DND-41 (cell line): Measurements from ENCODE around the gene LEPR.

Source experiments
- ATAC-seq: fragments of 200-7000 bp; cut with Tn5 transposase; 3 replicates; pipeline ENCODE4 v1.9.1; 2021; ENCODE audit warnings: low read depth; ENCODE audit not compliant: insufficient read depth
- DNase-seq: peaks from one replicate; pipeline ENCODE4 v3.0.0-alpha.2; 2020
- H2AFZ ChIP-seq: 2 replicates; pipeline ENCODE4 v1.6.0; 2012; ENCODE audit warnings: low read depth, low read length
- H3K27ac ChIP-seq: 2 replicates; pipeline ENCODE4 v1.5.1; 2012; ENCODE audit warnings: low read length, inconsistent platforms
- H3K27me3 ChIP-seq: fragments of 200-600 bp; sonication (generic); 2 replicates; pipeline ENCODE4 v1.6.0; 2012; ENCODE audit warnings: low read length, mild to moderate bottlenecking, inconsistent platforms; ENCODE audit not compliant: insufficient read depth, poor library complexity
- H3K36me3 ChIP-seq: 2 replicates; pipeline ENCODE4 v1.5.1; 2012; ENCODE audit warnings: low read length, inconsistent platforms; ENCODE audit not compliant: insufficient read depth
- H3K4me1 ChIP-seq: 2 replicates; pipeline ENCODE4 v1.5.1; 2012; ENCODE audit warnings: mild to moderate bottlenecking, low read length; ENCODE audit not compliant: insufficient read depth
- H3K4me2 ChIP-seq: 2 replicates; pipeline ENCODE4 v1.6.0; 2012; ENCODE audit warnings: mild to moderate bottlenecking, moderate library complexity, low read length, inconsistent platforms; ENCODE audit not compliant: insufficient read depth
- H3K4me3 ChIP-seq, 2 experiments: fragments of 200-600 bp in 1 of 2; shearing (Covaris generic) in 1 of 2; 2 replicates each; pipeline ENCODE4 v1.5.1; 2012 to 2016; ENCODE audit warnings: inconsistent platforms in 2 of 2, low read length in 2 of 2, mild to moderate bottlenecking in 2 of 2, low read depth in 1 of 2, moderate library complexity in 1 of 2
- H3K79me2 ChIP-seq: 2 replicates; pipeline ENCODE4 v1.6.0; 2012; ENCODE audit warnings: low read length, inconsistent platforms; ENCODE audit not compliant: insufficient read depth
- H3K9ac ChIP-seq: 2 replicates; pipeline ENCODE4 v1.6.0; 2012; ENCODE audit warnings: low read depth, mild to moderate bottlenecking, inconsistent platforms, low read length, moderate library complexity
- H3K9me3 ChIP-seq: 2 replicates; pipeline ENCODE4 v1.5.1; 2012; ENCODE audit warnings: low read length, moderate library complexity, mild to moderate bottlenecking, inconsistent platforms; ENCODE audit not compliant: insufficient read depth, severe bottlenecking
- H4K20me1 ChIP-seq: 2 replicates; pipeline ENCODE4 v1.6.0; 2012; ENCODE audit warnings: low read length; ENCODE audit not compliant: insufficient read depth
- EZH2 ChIP-seq: IDR thresholded peaks from 3 replicates; pipeline ENCODE4 v1.6.1; 2012; ENCODE audit warnings: borderline replicate concordance, low read depth, mild to moderate bottlenecking, moderate library complexity, low read length, inconsistent platforms; ENCODE audit not compliant: severe bottlenecking
- TF ChIP-seq, protein P1 (sequence below): IDR thresholded peaks from 2 replicates; pipeline ENCODE4 v1.5.1; 2012; ENCODE audit warnings: borderline replicate concordance, low read length, moderate library complexity, mild to moderate bottlenecking; ENCODE audit not compliant: poor library complexity, severe bottlenecking; ENCODE audit errors: extremely low read depth

The LEPR gene

DNA sequence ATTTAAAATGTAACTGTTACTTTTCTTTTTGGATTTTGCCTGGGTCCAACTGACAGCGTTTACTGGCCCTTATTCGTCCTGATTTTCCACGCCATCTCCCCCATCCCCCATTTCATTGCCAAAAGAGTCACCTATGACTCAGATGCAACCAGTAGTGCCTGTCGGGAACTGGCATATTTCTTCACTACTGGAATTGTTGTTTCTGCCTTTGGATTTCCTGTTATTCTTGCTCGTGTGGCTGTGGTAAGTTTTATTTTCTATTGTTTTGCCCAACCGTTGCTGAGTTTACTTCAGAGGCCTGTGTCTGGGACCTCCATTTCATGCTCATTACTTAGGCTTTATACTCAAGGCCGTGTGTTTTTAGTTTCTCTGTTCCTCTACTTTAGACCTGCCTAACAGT, 9.3 kb downstream of the LEPR start:
- no peak for ATAC-seq
- Histone ChIP-seq H3K4me3 (no peak overlapping the region), H3K27ac (no peak overlapping the region), H2AFZ (no peak overlapping the region), H4K20me1 (no peaks in the 10 kb centered on the region; the same call in 1 of the 2 replicates), H3K4me2 (no peak overlapping the region), H3K79me2 (no peaks in the 10 kb centered on the region), H3K4me1 (no peaks in the 10 kb centered on the region), H3K27me3 (no peaks in the 10 kb centered on the region), H3K36me3 (peaks cover 42% of the 10 kb centered on the region), H3K9ac (no peak overlapping the region), H3K9me3 (no peaks in the 10 kb centered on the region)
- TF ChIP-seq EZH2, result no peak
- TF ChIP-seq, protein P1, sequence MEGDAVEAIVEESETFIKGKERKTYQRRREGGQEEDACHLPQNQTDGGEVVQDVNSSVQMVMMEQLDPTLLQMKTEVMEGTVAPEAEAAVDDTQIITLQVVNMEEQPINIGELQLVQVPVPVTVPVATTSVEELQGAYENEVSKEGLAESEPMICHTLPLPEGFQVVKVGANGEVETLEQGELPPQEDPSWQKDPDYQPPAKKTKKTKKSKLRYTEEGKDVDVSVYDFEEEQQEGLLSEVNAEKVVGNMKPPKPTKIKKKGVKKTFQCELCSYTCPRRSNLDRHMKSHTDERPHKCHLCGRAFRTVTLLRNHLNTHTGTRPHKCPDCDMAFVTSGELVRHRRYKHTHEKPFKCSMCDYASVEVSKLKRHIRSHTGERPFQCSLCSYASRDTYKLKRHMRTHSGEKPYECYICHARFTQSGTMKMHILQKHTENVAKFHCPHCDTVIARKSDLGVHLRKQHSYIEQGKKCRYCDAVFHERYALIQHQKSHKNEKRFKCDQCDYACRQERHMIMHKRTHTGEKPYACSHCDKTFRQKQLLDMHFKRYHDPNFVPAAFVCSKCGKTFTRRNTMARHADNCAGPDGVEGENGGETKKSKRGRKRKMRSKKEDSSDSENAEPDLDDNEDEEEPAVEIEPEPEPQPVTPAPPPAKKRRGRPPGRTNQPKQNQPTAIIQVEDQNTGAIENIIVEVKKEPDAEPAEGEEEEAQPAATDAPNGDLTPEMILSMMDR, result no peak
- DNase-seq, result no peak

DNA sequence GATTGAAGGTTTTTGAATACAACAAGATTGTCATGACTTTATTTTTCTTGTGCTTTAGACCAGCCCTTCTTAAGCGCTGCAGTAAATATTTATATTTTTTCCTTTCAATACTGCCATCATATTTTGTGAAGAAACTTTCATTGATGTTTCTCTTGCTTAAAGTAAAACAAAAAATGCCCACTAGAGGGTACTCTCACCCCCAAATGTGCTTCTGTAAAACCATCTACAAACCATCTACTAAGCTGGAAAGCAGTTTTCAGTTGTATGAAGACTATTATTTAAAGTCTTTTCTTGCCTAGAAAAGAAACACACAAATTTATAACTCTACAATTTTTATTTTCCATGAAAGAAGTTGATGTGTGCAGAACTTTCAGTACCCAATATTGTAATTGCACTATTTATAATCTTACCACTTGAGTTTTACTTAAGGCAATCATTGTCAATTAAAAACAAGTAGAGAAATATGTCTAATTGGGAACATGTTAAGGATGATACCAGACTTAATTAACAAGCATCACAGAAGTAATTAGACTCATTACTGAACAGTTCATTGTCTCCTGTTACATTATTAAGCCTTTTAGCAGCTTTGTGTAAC, 10.7 kb downstream of the LEPR start:
- H3K4me1 ChIP-seq, result no peaks in the 10 kb centered on the region
- ATAC-seq, result peak; percentile 62; the same call in 2 of the 3 replicates
- no peak overlapping the region for H3K4me2 ChIP-seq
- no peak overlapping the region for H2AFZ ChIP-seq
- no peaks in the 10 kb centered on the region; the same call in 1 of the 2 replicates for H4K20me1 ChIP-seq
- H3K9ac ChIP-seq, result no peak overlapping the region
- H3K4me3 ChIP-seq, result no peak overlapping the region
- H3K36me3 ChIP-seq, result peaks cover 32% of the 10 kb centered on the region; the same call in 1 of the 2 replicates
- H3K27me3 ChIP-seq, result no peaks in the 10 kb centered on the region
- no peaks in the 10 kb centered on the region for H3K9me3 ChIP-seq
- no peaks in the 10 kb centered on the region for H3K79me2 ChIP-seq
- TF ChIP-seq EZH2, result no peak
- TF ChIP-seq, protein P1, result peak; percentile 66
- H3K27ac ChIP-seq, result no peak overlapping the region
- DNase-seq, result no peak

DNA sequence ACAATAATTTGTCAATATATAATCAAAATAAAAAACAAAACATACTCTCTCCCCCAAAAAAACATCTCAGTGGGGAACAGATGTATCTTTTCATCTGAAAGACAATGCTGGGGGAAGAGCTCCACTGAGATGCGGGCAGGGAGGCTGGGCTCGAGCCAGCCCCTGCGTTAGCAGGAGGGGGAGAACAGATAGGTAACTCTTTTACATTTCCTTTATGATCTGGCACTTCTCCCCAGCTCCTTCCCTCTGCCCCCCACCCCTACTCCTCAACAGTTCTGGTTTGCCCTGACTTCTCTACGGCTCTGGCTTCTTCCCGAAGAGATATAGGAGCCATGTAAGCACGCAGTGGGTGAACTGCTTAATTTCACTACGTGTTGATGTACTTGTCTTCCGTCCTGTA, 12.4 kb downstream of the LEPR start:
- no peak overlapping the region for H3K27ac ChIP-seq
- no peak overlapping the region for H3K4me3 ChIP-seq
- no peaks in the 10 kb centered on the region for H3K27me3 ChIP-seq
- no peak overlapping the region for H3K9ac ChIP-seq
- no peak overlapping the region for H3K4me2 ChIP-seq
- H4K20me1 ChIP-seq, result no peaks in the 10 kb centered on the region; the same call in 1 of the 2 replicates
- no peaks in the 10 kb centered on the region for H3K4me1 ChIP-seq
- no peaks in the 10 kb centered on the region for H3K79me2 ChIP-seq
- ATAC-seq (no peak), DNase-seq (no peak)
- TF ChIP-seq, protein P1, result no peak
- no peak for TF ChIP-seq EZH2
- no peaks in the 10 kb centered on the region for H3K9me3 ChIP-seq
- no peak overlapping the region for H2AFZ ChIP-seq
- peaks cover 24% of the 10 kb centered on the region; the same call in 1 of the 2 replicates for H3K36me3 ChIP-seq

DNA sequence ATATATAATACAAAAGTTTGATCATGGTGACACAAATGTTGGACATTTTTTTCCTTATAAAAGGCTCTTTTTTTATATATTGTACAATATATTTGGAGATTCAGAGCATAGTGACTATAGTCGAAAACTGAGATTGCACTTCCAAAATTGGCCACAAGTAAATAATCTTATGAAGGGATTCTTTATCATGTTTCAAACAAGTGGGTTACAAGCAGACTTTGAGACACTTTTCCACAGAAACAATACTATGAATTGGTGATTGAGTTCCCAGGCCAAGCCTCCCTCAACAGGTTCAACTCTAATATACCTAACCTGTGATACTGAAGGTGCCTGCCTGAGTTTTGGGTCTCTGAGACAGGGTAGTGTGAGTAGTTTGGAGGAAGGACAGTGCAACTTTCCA, 13.8 kb downstream of the LEPR start:
- DNase-seq (no peak), ATAC-seq (no peak)
- Histone ChIP-seq H3K27ac (no peak overlapping the region), H2AFZ (no peak overlapping the region), H3K9ac (no peak overlapping the region), H3K27me3 (no peaks in the 10 kb centered on the region), H3K36me3 (peaks cover 20% of the 10 kb centered on the region; the same call in 1 of the 2 replicates), H3K4me2 (no peak overlapping the region), H3K9me3 (no peaks in the 10 kb centered on the region), H3K4me1 (no peaks in the 10 kb centered on the region), H4K20me1 (no peaks in the 10 kb centered on the region; the same call in 1 of the 2 replicates), H3K4me3 (no peak overlapping the region), H3K79me2 (no peaks in the 10 kb centered on the region)
- TF ChIP-seq, protein P1, result peak; percentile 15
- TF ChIP-seq EZH2, result no peak
